ENCODE measurements around the gene NOVA2. TPM values are rescaled to one million over a fixed set of nuclear protein-coding genes. Genes with fewer than 3 reads are reported as not detected.
A peak's percentile ranks its signal among the peaks of the same experiment; 100 is the strongest.

The NOVA2 gene
- total RNA-seq, 1 donor from 2014 or later, result 10.7 TPM

DNA sequence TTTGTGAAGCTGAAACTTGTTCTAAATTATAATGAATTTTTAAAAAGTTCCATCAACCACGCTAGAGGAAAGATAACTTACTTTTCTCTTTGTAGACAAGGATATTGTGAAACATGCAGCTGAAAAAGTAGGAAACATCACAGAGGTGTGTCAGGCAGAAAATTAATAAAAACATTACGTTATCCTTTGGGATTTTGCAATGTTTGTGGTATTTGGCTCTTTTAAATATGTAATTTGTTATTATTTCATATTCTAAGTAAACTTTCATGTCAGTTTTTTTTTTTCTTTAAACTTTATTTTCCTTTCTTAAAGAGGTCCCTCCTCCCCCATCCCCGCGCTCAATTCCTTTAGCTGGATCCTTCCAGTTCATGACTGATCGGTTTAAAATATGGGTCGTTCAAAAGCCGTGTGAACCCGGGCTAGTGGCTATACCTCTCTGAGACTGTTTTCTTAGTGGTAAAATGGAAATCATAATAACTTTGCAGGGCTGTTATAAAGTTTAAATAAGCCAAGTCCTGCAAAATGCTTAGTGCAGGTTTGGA, 20.9 kb upstream of the NOVA2 start:
- Histone ChIP-seq H3K79me2 (ENCODE audit: insufficient read depth, low read length) (peaks cover 17% of the 10 kb centered on the region), H3K9ac (ENCODE audit: low read length) (peak overlapping the region; percentile 29), H3K4me3 (ENCODE audit: insufficient read depth, low read depth, low read length) (peak overlapping the region; percentile 65), H2AFZ (ENCODE audit: low read depth, low read length) (peak overlapping the region; percentile 69), H3K36me3 (ENCODE audit: insufficient read depth, low read length) (no peaks in the 10 kb centered on the region), H4K20me1 (ENCODE audit: insufficient read depth, low read length) (peaks cover 22% of the 10 kb centered on the region), H3K27ac (ENCODE audit: low read depth, low read length) (no peak overlapping the region), H3K4me1 (ENCODE audit: insufficient read depth, low read length) (peaks cover 6% of the 10 kb centered on the region), H3K9me3 (ENCODE audit: insufficient read depth, low read depth, low read length) (no peaks in the 10 kb centered on the region), H3K27me3 (ENCODE audit: insufficient read depth, low read length) (no peaks in the 10 kb centered on the region), H3K4me2 (ENCODE audit: low read length) (peak overlapping the region; percentile 85)
- H3K27me3 Mint-ChIP-seq (ENCODE audit: low read depth, unreplicated experiment), result peaks cover 8% of the 10 kb centered on the region
- H3K36me3 Mint-ChIP-seq (ENCODE audit: low read depth, unreplicated experiment), result peaks cover 4% of the 10 kb centered on the region
- H3K4me3 Mint-ChIP-seq (ENCODE audit: unreplicated experiment), result no peak overlapping the region
- no peak for DNase-seq (ENCODE audit: low read depth)
- no peak for FAIRE-seq
- no peak for TF ChIP-seq EZH2 (IDR thresholded peaks at IDR 0.05; ENCODE audit: insufficient read depth, low read length)
- no peak for TF ChIP-seq CTCF (IDR thresholded peaks at IDR 0.05; ENCODE audit: insufficient read depth, low read depth, low read length)
- H3K4me1 Mint-ChIP-seq (ENCODE audit: low read depth, unreplicated experiment), result peaks cover 11% of the 10 kb centered on the region
- no peak overlapping the region for H3K27ac Mint-ChIP-seq (ENCODE audit: unreplicated experiment)
- H3K9me3 Mint-ChIP-seq (ENCODE audit: unreplicated experiment), result no peaks in the 10 kb centered on the region

DNA sequence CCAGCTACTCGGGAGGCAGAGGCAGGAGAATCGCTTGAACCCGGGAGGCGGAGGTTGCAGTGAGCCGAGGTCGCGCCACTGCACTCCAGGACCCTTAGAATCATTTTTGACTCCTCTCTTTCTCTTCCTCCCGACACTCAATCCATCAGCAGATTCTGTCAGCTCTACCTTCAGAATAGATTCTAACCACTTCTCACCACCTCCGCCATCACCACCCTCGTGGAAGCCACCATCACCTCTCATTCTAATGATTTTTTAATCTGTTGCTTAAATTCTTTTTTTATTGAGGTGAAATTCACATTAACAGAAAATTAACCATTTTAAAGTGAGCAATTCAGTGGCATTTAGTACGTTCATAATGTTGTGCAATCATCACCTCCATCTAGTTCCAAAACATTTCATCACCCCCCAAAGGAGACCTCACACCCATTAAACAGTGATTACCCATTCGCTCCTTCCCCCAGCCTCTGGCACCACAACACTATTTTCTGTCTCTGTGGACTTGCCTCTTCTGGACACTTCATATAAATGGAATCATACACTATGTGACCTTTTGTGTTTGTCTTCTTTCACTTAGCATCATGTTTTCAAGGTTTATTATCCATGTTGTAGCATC, 16.6 kb upstream of the NOVA2 start:
- no peak overlapping the region for H3K27ac ChIP-seq (ENCODE audit: low read depth, low read length)
- no peaks in the 10 kb centered on the region for H3K36me3 ChIP-seq (ENCODE audit: insufficient read depth, low read length)
- DNase-seq (ENCODE audit: low read depth) (no peak), FAIRE-seq (no peak)
- H2AFZ ChIP-seq (ENCODE audit: low read depth, low read length), result no peak overlapping the region
- no peak overlapping the region for H3K9ac ChIP-seq (ENCODE audit: low read length)
- H3K79me2 ChIP-seq (ENCODE audit: insufficient read depth, low read length), result no peaks in the 10 kb centered on the region
- no peak overlapping the region for H3K27ac Mint-ChIP-seq (ENCODE audit: unreplicated experiment)
- H3K9me3 ChIP-seq (ENCODE audit: insufficient read depth, low read depth, low read length), result no peaks in the 10 kb centered on the region
- peaks cover 10% of the 10 kb centered on the region for H3K27me3 Mint-ChIP-seq (ENCODE audit: low read depth, unreplicated experiment)
- no peaks in the 10 kb centered on the region for H3K36me3 Mint-ChIP-seq (ENCODE audit: low read depth, unreplicated experiment)
- no peaks in the 10 kb centered on the region for H3K27me3 ChIP-seq (ENCODE audit: insufficient read depth, low read length)
- H3K4me2 ChIP-seq (ENCODE audit: low read length), result no peak overlapping the region
- TF ChIP-seq EZH2 (IDR thresholded peaks at IDR 0.05; ENCODE audit: insufficient read depth, low read length), result no peak
- TF ChIP-seq CTCF (IDR thresholded peaks at IDR 0.05; ENCODE audit: insufficient read depth, low read depth, low read length), result no peak
- H3K4me3 ChIP-seq (ENCODE audit: insufficient read depth, low read depth, low read length), result no peak overlapping the region
- H3K9me3 Mint-ChIP-seq (ENCODE audit: unreplicated experiment), result no peaks in the 10 kb centered on the region
- H3K4me1 Mint-ChIP-seq (ENCODE audit: low read depth, unreplicated experiment), result no peaks in the 10 kb centered on the region
- H4K20me1 ChIP-seq (ENCODE audit: insufficient read depth, low read length), result no peaks in the 10 kb centered on the region
- no peak overlapping the region for H3K4me3 Mint-ChIP-seq (ENCODE audit: unreplicated experiment)
- no peaks in the 10 kb centered on the region for H3K4me1 ChIP-seq (ENCODE audit: insufficient read depth, low read length)

DNA sequence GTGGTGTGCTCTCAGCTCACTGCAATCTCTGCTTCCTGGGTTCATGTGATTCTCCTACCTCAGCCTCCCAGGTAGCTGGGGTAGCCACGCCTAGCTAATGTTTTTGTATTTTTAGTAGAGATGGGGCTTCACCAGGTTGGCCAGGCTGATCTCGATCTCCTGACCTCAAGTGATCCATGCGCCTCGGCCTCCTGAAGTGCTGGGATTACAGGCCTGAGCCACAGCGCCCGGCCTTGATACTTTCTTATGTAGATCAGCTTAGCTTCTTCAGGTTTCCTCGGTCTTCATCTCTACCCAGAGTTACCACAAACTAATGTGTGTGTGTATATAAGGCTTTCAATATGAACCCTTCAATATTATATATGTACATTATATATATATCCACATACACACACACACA, 11.7 kb upstream of the NOVA2 start:
- H3K4me3 Mint-ChIP-seq (ENCODE audit: unreplicated experiment), result no peak overlapping the region
- H4K20me1 ChIP-seq (ENCODE audit: insufficient read depth, low read length), result no peaks in the 10 kb centered on the region
- H3K9ac ChIP-seq (ENCODE audit: low read length), result no peak overlapping the region
- no peaks in the 10 kb centered on the region for H3K9me3 ChIP-seq (ENCODE audit: insufficient read depth, low read depth, low read length)
- peaks cover 21% of the 10 kb centered on the region for H3K27me3 Mint-ChIP-seq (ENCODE audit: low read depth, unreplicated experiment)
- H3K4me3 ChIP-seq (ENCODE audit: insufficient read depth, low read depth, low read length), result no peak overlapping the region
- H3K4me1 Mint-ChIP-seq (ENCODE audit: low read depth, unreplicated experiment), result no peaks in the 10 kb centered on the region
- TF ChIP-seq CTCF (IDR thresholded peaks at IDR 0.05; ENCODE audit: insufficient read depth, low read depth, low read length), result no peak
- TF ChIP-seq EZH2 (IDR thresholded peaks at IDR 0.05; ENCODE audit: insufficient read depth, low read length), result no peak
- no peaks in the 10 kb centered on the region for H3K36me3 ChIP-seq (ENCODE audit: insufficient read depth, low read length)
- H3K4me1 ChIP-seq (ENCODE audit: insufficient read depth, low read length), result no peaks in the 10 kb centered on the region
- no peaks in the 10 kb centered on the region for H3K36me3 Mint-ChIP-seq (ENCODE audit: low read depth, unreplicated experiment)
- H2AFZ ChIP-seq (ENCODE audit: low read depth, low read length), result no peak overlapping the region
- no peak overlapping the region for H3K27ac ChIP-seq (ENCODE audit: low read depth, low read length)
- DNase-seq (ENCODE audit: low read depth) (no peak), FAIRE-seq (no peak)
- H3K79me2 ChIP-seq (ENCODE audit: insufficient read depth, low read length), result no peaks in the 10 kb centered on the region
- peaks cover 2% of the 10 kb centered on the region for H3K27me3 ChIP-seq (ENCODE audit: insufficient read depth, low read length)
- no peak overlapping the region for H3K27ac Mint-ChIP-seq (ENCODE audit: unreplicated experiment)
- no peak overlapping the region for H3K4me2 ChIP-seq (ENCODE audit: low read length)
- H3K9me3 Mint-ChIP-seq (ENCODE audit: unreplicated experiment), result peaks cover 6% of the 10 kb centered on the region

Measured in astrocyte (in vitro differentiated cells and primary cell).